IMR-90 (cell line): ENCODE data around the gene SYNPR. TPM values are rescaled to one million over a fixed set of nuclear protein-coding genes. Genes with fewer than 3 reads are reported as not detected.

Experiments
- ATAC-seq: fragments of 200-7000 bp; cut with Tn5 transposase; 2 replicates; pipeline ENCODE4 v1.9.1; 2020; ENCODE audit warnings: low read depth, mild to moderate bottlenecking, moderate library complexity
- BruUV-seq: library from RNA; stranded (reverse); fragments of 400-500 nt; replicated peaks from 2 replicates; lab custom pipeline; 2021; lab: Mats Ljungman, UMichigan
- CTCF ChIA-PET: fragments of 300-600 bp; formaldehyde crosslinking; extraction: SDS; loops from one replicate; lab custom pipeline; 2021; ENCODE audit warnings: antibody characterized with exemption; lab: Yijun Ruan, JAX
- POLR2A ChIA-PET: fragments of 300-600 bp; sonication (Branson Sonifier 250); formaldehyde crosslinking; loops from one replicate; lab custom pipeline; 2022; ENCODE audit warnings: antibody characterized with exemption; ENCODE audit not compliant: unreplicated experiment; lab: Charles Lee
- DNase-seq: peaks from one replicate; pipeline ENCODE4 v3.0.0; 2013
- H2AFZ ChIP-seq: replicated peaks from 2 replicates; pipeline ENCODE3; 2013; ENCODE audit warnings: low read length, mild to moderate bottlenecking; ENCODE audit not compliant: poor library complexity
- H2AK5ac ChIP-seq: 2 replicates; pipeline ENCODE4 v1.6.1; 2013; ENCODE audit warnings: low read depth, low read length, inconsistent platforms
- H2AK9ac ChIP-seq: replicated peaks from 2 replicates; pipeline ENCODE3; 2013; ENCODE audit warnings: mild to moderate bottlenecking, low read depth, low read length, moderate library complexity; ENCODE audit not compliant: poor library complexity
- H2BK120ac ChIP-seq: 2 replicates; pipeline ENCODE4 v1.6.1; 2013; ENCODE audit warnings: low read depth, low read length, inconsistent platforms
- H2BK15ac ChIP-seq: 3 replicates; pipeline ENCODE4 v1.6.1; 2013; ENCODE audit warnings: low read depth, low read length, inconsistent platforms
- H2BK20ac ChIP-seq: 2 replicates; pipeline ENCODE4 v1.6.1; 2013; ENCODE audit warnings: low read depth, mild to moderate bottlenecking, inconsistent platforms, low read length, moderate library complexity
- H2BK5ac ChIP-seq: 2 replicates; pipeline ENCODE4 v1.6.1; 2013; ENCODE audit warnings: mild to moderate bottlenecking, low read depth, low read length, inconsistent platforms; ENCODE audit not compliant: poor library complexity, severe bottlenecking
- H3K14ac ChIP-seq: replicated peaks from 2 replicates; pipeline ENCODE4 v1.6.1; 2013; ENCODE audit warnings: low read depth, low read length, inconsistent platforms
- H3K18ac ChIP-seq: 2 replicates; pipeline ENCODE4 v1.6.1; 2013; ENCODE audit warnings: low read depth, low read length, control low read depth
- H3K23ac ChIP-seq: 2 replicates; pipeline ENCODE4 v1.6.1; 2013; ENCODE audit warnings: low read depth, low read length, inconsistent platforms
- H3K27ac ChIP-seq: 2 replicates; pipeline ENCODE4 v1.5.1; 2013; ENCODE audit warnings: mild to moderate bottlenecking, control low read depth, low read length; ENCODE audit not compliant: insufficient read depth
- H3K27me3 ChIP-seq: 2 replicates; pipeline ENCODE4 v1.6.1; 2013; ENCODE audit warnings: low read length; ENCODE audit not compliant: control insufficient read depth, insufficient read depth
- H3K36me3 ChIP-seq: 2 replicates; pipeline ENCODE4 v1.6.1; 2013; ENCODE audit warnings: low read length, mixed read lengths; ENCODE audit not compliant: control insufficient read depth, insufficient read depth
- H3K4ac ChIP-seq: 2 replicates; pipeline ENCODE4 v1.6.1; 2013; ENCODE audit warnings: low read depth, low read length, inconsistent platforms
- H3K4me1 ChIP-seq: 2 replicates; pipeline ENCODE4 v1.6.1; 2013; ENCODE audit warnings: low read length, mixed read lengths; ENCODE audit not compliant: control insufficient read depth, insufficient read depth
- H3K4me2 ChIP-seq: 2 replicates; pipeline ENCODE4 v1.6.1; 2013; ENCODE audit warnings: low read depth, mild to moderate bottlenecking, control low read depth, low read length, moderate library complexity
- H3K4me3 ChIP-seq: 2 replicates; pipeline ENCODE4 v1.5.1; 2013; ENCODE audit warnings: low read depth, mild to moderate bottlenecking, control low read depth, low read length, moderate library complexity; ENCODE audit not compliant: insufficient read depth
- H3K56ac ChIP-seq: 2 replicates; pipeline ENCODE4 v1.6.1; 2013; ENCODE audit warnings: low read length, inconsistent platforms; ENCODE audit not compliant: insufficient read depth; ENCODE audit errors: extremely low read depth
- H3K79me1 ChIP-seq, 2 experiments: 2 replicates each; pipeline ENCODE4 v1.6.1; 2013; ENCODE audit warnings: low read length in 2 of 2, inconsistent platforms in 1 of 2, low read depth in 1 of 2
- H3K9ac ChIP-seq: 2 replicates; pipeline ENCODE4 v1.6.1; 2013; ENCODE audit warnings: low read depth, low read length, control low read depth
- H3K9me1 ChIP-seq: 2 replicates; pipeline ENCODE4 v1.6.1; 2013; ENCODE audit warnings: low read length, inconsistent platforms; ENCODE audit not compliant: insufficient read depth
- H3K9me3 ChIP-seq: 2 replicates; pipeline ENCODE4 v1.6.1; 2013; ENCODE audit warnings: low read length; ENCODE audit not compliant: control insufficient read depth, insufficient read depth
- H4K20me1 ChIP-seq: 2 replicates; pipeline ENCODE4 v1.6.1; 2013; ENCODE audit warnings: low read length, inconsistent platforms; ENCODE audit not compliant: insufficient read depth
- H4K5ac ChIP-seq: 2 replicates; pipeline ENCODE4 v1.6.1; 2013; ENCODE audit warnings: mild to moderate bottlenecking, low read depth, low read length, control low read depth
- H4K8ac ChIP-seq, 2 experiments: 2 replicates each; pipeline ENCODE4 v1.6.1; 2013; ENCODE audit warnings: low read depth in 2 of 2, low read length in 2 of 2, control low read depth in 1 of 2, inconsistent platforms in 1 of 2
- H4K91ac ChIP-seq: 2 replicates; pipeline ENCODE4 v1.6.1; 2013; ENCODE audit warnings: low read depth, low read length, inconsistent platforms; ENCODE audit not compliant: insufficient read depth
- BHLHE40 ChIP-seq: fragments of 150-350 bp; IDR thresholded peaks from 2 replicates; pipeline ENCODE4 v1.6.1; 2016; ENCODE audit warnings: mild to moderate bottlenecking, low read depth, low read length
- CEBPB ChIP-seq: IDR thresholded peaks from 2 replicates; pipeline ENCODE4 v1.6.1; 2012; ENCODE audit warnings: low read depth, low read length, improper control_type of control experiment
- CHD1 ChIP-seq: IDR thresholded peaks from 2 replicates; pipeline ENCODE4 v1.6.1; 2012; ENCODE audit warnings: low read depth, low read length, improper control_type of control experiment
- FOS ChIP-seq: fragments of 150-350 bp; IDR thresholded peaks from 2 replicates; pipeline ENCODE4 v1.6.1; 2016; ENCODE audit warnings: low read depth, low read length
- MAFK ChIP-seq: IDR thresholded peaks from 2 replicates; pipeline ENCODE4 v1.6.1; 2012; ENCODE audit warnings: low read depth, low read length, improper control_type of control experiment
- MAZ ChIP-seq: IDR thresholded peaks from 2 replicates; pipeline ENCODE4 v1.6.1; 2012; ENCODE audit warnings: low read depth, mild to moderate bottlenecking, low read length, improper control_type of control experiment, moderate library complexity, borderline replicate concordance
- MXI1 ChIP-seq: IDR thresholded peaks from 2 replicates; pipeline ENCODE4 v1.6.1; 2012; ENCODE audit warnings: low read depth, mild to moderate bottlenecking, low read length, moderate library complexity, borderline replicate concordance
- NFE2L2 ChIP-seq: fragments of 150-350 bp; IDR thresholded peaks from 2 replicates; pipeline ENCODE4 v1.6.1; 2016; ENCODE audit warnings: low read depth, mild to moderate bottlenecking, low read length
- POLR2A ChIP-seq: IDR thresholded peaks from 2 replicates; pipeline ENCODE4 v1.6.1; 2012; ENCODE audit warnings: mild to moderate bottlenecking, low read depth, low read length
- RAD21 ChIP-seq: IDR thresholded peaks from 2 replicates; pipeline ENCODE4 v1.6.1; 2012; ENCODE audit warnings: low read length, improper control_type of control experiment
- RCOR1 ChIP-seq: IDR thresholded peaks from 2 replicates; pipeline ENCODE4 v1.6.1; 2012; ENCODE audit warnings: mild to moderate bottlenecking, low read length, improper control_type of control experiment; ENCODE audit not compliant: insufficient replicate concordance
- WGBS, 2 experiments: methylation state at CpG; one replicate each; pipeline versions ENCODE4 v1.1.5 to v1.1.7; 2013; ENCODE audit warnings: missing lambda C conversion rate in 2 of 2; ENCODE audit not compliant: insufficient read length in 1 of 2; ENCODE audit errors: extremely low coverage in 2 of 2; 5-methylcytosine and 5-hydroxymethylcytosine counted together
- dilution Hi-C: fragments of 300-500 bp; cut with HindIII; formaldehyde crosslinking; loops from one replicate; pipeline ENCODE4 v1.14.3; 2018; ENCODE audit warnings: low sequenced_read_pairs; ENCODE audit not compliant: unreplicated experiment
- in situ Hi-C: fragments of 300-500 bp; cut with MboI; formaldehyde crosslinking; loops from 3 replicates; pipeline ENCODE4 v1.14.3; 2019; ENCODE audit warnings: low sequenced_read_pairs, inconsistent platforms, mixed read lengths
- intact Hi-C: fragments of 100-400 bp; cut with micrococcal nuclease; formaldehyde crosslinking; loops from 2 replicates; pipeline ENCODE4 v1.10.0; 2022
- polyA plus RNA-seq, 3 experiments: library from polyadenylated mRNA; depleted of rRNA; stranded (reverse); fragments of >200 nt; gene quantifications; 2 replicates each; pipeline ENCODE4 v1.2.3, GENCODE V29; 2012; ENCODE audit warnings: low replicate concordance in 1 of 3
- total RNA-seq: library from RNA; depleted of rRNA; stranded (reverse); fragments of >200 nt; gene quantifications from 2 replicates; pipeline ENCODE4 v1.2.3, GENCODE V29; 2012
- TF ChIP-seq, protein P1 (sequence below): fragments of 150-350 bp; IDR thresholded peaks from 2 replicates; pipeline ENCODE4 v1.6.1; 2017; ENCODE audit warnings: mild to moderate bottlenecking, antibody characterized with exemption, low read length, low read depth
- TF ChIP-seq, protein P2 (sequence below): conservative IDR thresholded peaks from 2 replicates; pipeline ENCODE4 v1.5.1; 2012; ENCODE audit warnings: mild to moderate bottlenecking, low read depth, low read length, improper control_type of control experiment
- TF ChIP-seq, protein P3 (sequence below): fragments of 150-350 bp; IDR thresholded peaks from 2 replicates; pipeline ENCODE4 v1.6.1; 2016; ENCODE audit warnings: low read depth, mild to moderate bottlenecking, low read length, moderate library complexity, borderline replicate concordance

The SYNPR gene
- total and polyA plus RNA-seq, 2 of the 4 experiments (the other 2 are of a cell fraction), result not detected

GRCh38 chr3:63556401-63556800 lies 278.3 kb downstream of the SYNPR start:
- Histone ChIP-seq H2AK9ac (no peak overlapping the region), H2BK15ac (no peak overlapping the region), H2AK5ac (no peak overlapping the region), H3K56ac (no peak overlapping the region), H4K20me1 (no peaks in the 10 kb centered on the region), H2BK120ac (no peak overlapping the region), H3K14ac (no peak overlapping the region), H3K9me3 (no peaks in the 10 kb centered on the region), H3K4me1 (no peaks in the 10 kb centered on the region), H2BK5ac (no peak overlapping the region), H4K5ac (no peak overlapping the region), H3K23ac (no peak overlapping the region), H3K27me3 (no peaks in the 10 kb centered on the region), H3K18ac (no peak overlapping the region), H3K4ac (no peak overlapping the region), H3K9ac (no peak overlapping the region), H2AFZ (no peak overlapping the region), H4K91ac (no peak overlapping the region), H3K9me1 (no peaks in the 10 kb centered on the region), H3K4me3 (no peak overlapping the region), H3K36me3 (no peaks in the 10 kb centered on the region), H4K8ac (no peak overlapping the region), H3K4me2 (no peak overlapping the region), H3K27ac (no peak overlapping the region), H3K79me1 (no peaks in the 10 kb centered on the region), H2BK20ac (no peak overlapping the region)
- no TSS peak for BruUV-seq
- ATAC-seq (no peak), DNase-seq (no peak)
- 50% methylated on average over 2 of the region's 9 CpGs; no CpG with 5 or more reads in 1 of the 2 experiments for WGBS, 2 experiments
- intact Hi-C loops, result loop anchor here (10.0 kb wide), 1 partner anchor 228 kb away; no protein-coding TSS in a partner anchor
- TF ChIP-seq MAZ (no peak), BHLHE40 (no peak), MAFK (no peak), RAD21 (no peak), CEBPB (no peak), NFE2L2 (no peak), CHD1 (no peak), RCOR1 (no peak), POLR2A (no peak), FOS (no peak), MXI1 (no peak)
- TF ChIP-seq, protein P1, sequence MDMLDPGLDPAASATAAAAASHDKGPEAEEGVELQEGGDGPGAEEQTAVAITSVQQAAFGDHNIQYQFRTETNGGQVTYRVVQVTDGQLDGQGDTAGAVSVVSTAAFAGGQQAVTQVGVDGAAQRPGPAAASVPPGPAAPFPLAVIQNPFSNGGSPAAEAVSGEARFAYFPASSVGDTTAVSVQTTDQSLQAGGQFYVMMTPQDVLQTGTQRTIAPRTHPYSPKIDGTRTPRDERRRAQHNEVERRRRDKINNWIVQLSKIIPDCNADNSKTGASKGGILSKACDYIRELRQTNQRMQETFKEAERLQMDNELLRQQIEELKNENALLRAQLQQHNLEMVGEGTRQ, result no peak
- TF ChIP-seq, protein P2, sequence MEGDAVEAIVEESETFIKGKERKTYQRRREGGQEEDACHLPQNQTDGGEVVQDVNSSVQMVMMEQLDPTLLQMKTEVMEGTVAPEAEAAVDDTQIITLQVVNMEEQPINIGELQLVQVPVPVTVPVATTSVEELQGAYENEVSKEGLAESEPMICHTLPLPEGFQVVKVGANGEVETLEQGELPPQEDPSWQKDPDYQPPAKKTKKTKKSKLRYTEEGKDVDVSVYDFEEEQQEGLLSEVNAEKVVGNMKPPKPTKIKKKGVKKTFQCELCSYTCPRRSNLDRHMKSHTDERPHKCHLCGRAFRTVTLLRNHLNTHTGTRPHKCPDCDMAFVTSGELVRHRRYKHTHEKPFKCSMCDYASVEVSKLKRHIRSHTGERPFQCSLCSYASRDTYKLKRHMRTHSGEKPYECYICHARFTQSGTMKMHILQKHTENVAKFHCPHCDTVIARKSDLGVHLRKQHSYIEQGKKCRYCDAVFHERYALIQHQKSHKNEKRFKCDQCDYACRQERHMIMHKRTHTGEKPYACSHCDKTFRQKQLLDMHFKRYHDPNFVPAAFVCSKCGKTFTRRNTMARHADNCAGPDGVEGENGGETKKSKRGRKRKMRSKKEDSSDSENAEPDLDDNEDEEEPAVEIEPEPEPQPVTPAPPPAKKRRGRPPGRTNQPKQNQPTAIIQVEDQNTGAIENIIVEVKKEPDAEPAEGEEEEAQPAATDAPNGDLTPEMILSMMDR, result no peak
- TF ChIP-seq, protein P3, sequence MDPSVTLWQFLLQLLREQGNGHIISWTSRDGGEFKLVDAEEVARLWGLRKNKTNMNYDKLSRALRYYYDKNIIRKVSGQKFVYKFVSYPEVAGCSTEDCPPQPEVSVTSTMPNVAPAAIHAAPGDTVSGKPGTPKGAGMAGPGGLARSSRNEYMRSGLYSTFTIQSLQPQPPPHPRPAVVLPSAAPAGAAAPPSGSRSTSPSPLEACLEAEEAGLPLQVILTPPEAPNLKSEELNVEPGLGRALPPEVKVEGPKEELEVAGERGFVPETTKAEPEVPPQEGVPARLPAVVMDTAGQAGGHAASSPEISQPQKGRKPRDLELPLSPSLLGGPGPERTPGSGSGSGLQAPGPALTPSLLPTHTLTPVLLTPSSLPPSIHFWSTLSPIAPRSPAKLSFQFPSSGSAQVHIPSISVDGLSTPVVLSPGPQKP, result no peak
- dilution Hi-C loops, result no loop called here
- ChIA-PET CTCF (no interaction called here), POLR2A (no interaction called here)
- in situ Hi-C loops, result no loop called here
